B cell (primary cell): ENCODE measurements around the gene TNFRSF1A. TPM values are rescaled to one million over a fixed set of nuclear protein-coding genes. Genes with fewer than 3 reads are reported as not detected.
A peak's percentile ranks its signal among the peaks of the same experiment; 100 is the strongest.

Experiments
- ATAC-seq: fragments of 200-7000 bp; cut with Tn5 transposase; one replicate; pipeline ENCODE4 v1.10.0; 2021; ENCODE audit warnings: low read depth, mild to moderate bottlenecking, moderate number of reproducible peaks, moderate library complexity
- CTCF ChIA-PET: fragments of 350-600 bp; sonication (Branson Sonifier 250); formaldehyde crosslinking; loops from one replicate; lab custom pipeline; 2021; ENCODE audit warnings: antibody characterized with exemption, inconsistent platforms; lab: Charles Lee
- POLR2A ChIA-PET: fragments of 350-600 bp; sonication (Branson Sonifier 250); formaldehyde crosslinking; loops from one replicate; lab custom pipeline; 2021; ENCODE audit warnings: antibody characterized with exemption; lab: Charles Lee
- DNase-seq: peaks from one replicate; pipeline ENCODE4 v3.0.0; 2013
- H2AFZ ChIP-seq: 2 replicates; pipeline ENCODE4 v1.6.1; 2012; ENCODE audit warnings: mild to moderate bottlenecking, low read depth, low read length; ENCODE audit not compliant: insufficient read depth, poor library complexity, severe bottlenecking
- H3K27ac ChIP-seq, 2 donors: 1 replicate in 1 of 2; 2 replicates in 1 of 2; pipeline ENCODE4 v1.5.1; 2012 to 2013; ENCODE audit warnings: low read length in 2 of 2, mild to moderate bottlenecking in 2 of 2, moderate library complexity in 1 of 2
- H3K27me3 ChIP-seq, 4 experiments: fragments of 200-600 bp in 1 of 4; sonication (generic) in 1 of 4; replicated peaks in 1 of 4; 1 replicate in 2 of 4; 2 replicates in 2 of 4; pipeline versions ENCODE4 v1.6.1 to v1.7.0; 2013 to 2016; ENCODE audit warnings: low read length in 3 of 4, mild to moderate bottlenecking in 2 of 4, mixed read lengths in 1 of 4, moderate library complexity in 1 of 4; ENCODE audit not compliant: insufficient read depth in 4 of 4, control insufficient read depth in 3 of 4; ENCODE audit errors: control extremely low read depth in 1 of 4
- H3K36me3 ChIP-seq, 2 experiments: replicated peaks in 1 of 2; 1 replicate in 1 of 2; 2 replicates in 1 of 2; pipeline versions ENCODE4 v1.6.1 to v1.7.1; 2013; ENCODE audit warnings: low read length in 1 of 2; ENCODE audit not compliant: insufficient read depth in 2 of 2, control insufficient read depth in 1 of 2; ENCODE audit errors: control extremely low read depth in 1 of 2, extremely low read depth in 1 of 2
- H3K4me1 ChIP-seq, 2 donors: fragments of 200-600 bp in 1 of 2; sonication (generic) in 1 of 2; 1 replicate in 1 of 2; 2 replicates in 1 of 2; pipeline versions ENCODE4 v1.5.1 to v1.6.1; 2013 to 2017; ENCODE audit warnings: low read length in 2 of 2; ENCODE audit not compliant: control insufficient read depth in 2 of 2, insufficient read depth in 2 of 2
- H3K4me2 ChIP-seq: replicated peaks from 2 replicates; pipeline ENCODE3; 2012; ENCODE audit warnings: mild to moderate bottlenecking, low read depth, low read length; ENCODE audit not compliant: poor library complexity, severe bottlenecking
- H3K4me3 ChIP-seq, 5 experiments: fragments of 200-600 bp in 1 of 5; sonication (generic) in 1 of 5; 1 replicate in 3 of 5; 2 replicates in 2 of 5; pipeline versions ENCODE4 v1.5.1 to v1.7.0; 2011 to 2016; ENCODE audit warnings: low read length in 4 of 5, mild to moderate bottlenecking in 4 of 5, low read depth in 2 of 5, control low read depth in 1 of 5, moderate library complexity in 1 of 5; ENCODE audit not compliant: insufficient read depth in 1 of 5; ENCODE audit errors: control extremely low read depth in 1 of 5, extremely low read depth in 1 of 5
- H3K79me2 ChIP-seq: fragments of 200-600 bp; sonication (generic); one replicate; pipeline ENCODE4 v1.6.0; 2016; ENCODE audit warnings: low read length; ENCODE audit not compliant: control insufficient read depth, insufficient read depth
- H3K9ac ChIP-seq: fragments of 200-600 bp; sonication (generic); 2 replicates; pipeline ENCODE4 v1.6.1; 2017; ENCODE audit warnings: mild to moderate bottlenecking, low read length, moderate library complexity
- H3K9me3 ChIP-seq, 3 donors: one replicate each; pipeline versions ENCODE4 v1.6.1 to v1.7.1; 2013; ENCODE audit warnings: low read length in 2 of 3; ENCODE audit not compliant: control insufficient read depth in 2 of 3, insufficient read depth in 1 of 3; ENCODE audit errors: control extremely low read depth in 1 of 3
- H4K20me1 ChIP-seq: 2 replicates; pipeline ENCODE4 v1.6.0; 2012; ENCODE audit warnings: mild to moderate bottlenecking, low read length; ENCODE audit not compliant: insufficient read depth, control insufficient read depth, poor library complexity, severe bottlenecking
- H3K27ac Mint-ChIP-seq: one replicate; pipeline ENCODE4 v1.8.0; 2021; ENCODE audit warnings: mixed read lengths
- H3K27me3 Mint-ChIP-seq: one replicate; pipeline ENCODE4 v1.8.0; 2021; ENCODE audit warnings: mixed read lengths
- H3K4me1 Mint-ChIP-seq: one replicate; pipeline ENCODE4 v1.8.0; 2021; ENCODE audit warnings: mixed read lengths
- H3K4me3 Mint-ChIP-seq: one replicate; pipeline ENCODE4 v1.8.0; 2021; ENCODE audit warnings: mixed read lengths
- H3K9me3 Mint-ChIP-seq: one replicate; pipeline ENCODE4 v1.8.0; 2022; ENCODE audit warnings: mixed read lengths; ENCODE audit not compliant: insufficient read depth
- CTCF ChIP-seq: fragments of 200-600 bp; IDR thresholded peaks from one replicate; pipeline ENCODE4 v1.8.0; 2022; ENCODE audit warnings: antibody characterized with exemption, mild to moderate bottlenecking
- EZH2 ChIP-seq: IDR thresholded peaks from 2 replicates; pipeline ENCODE4 v1.6.1; 2012; ENCODE audit warnings: borderline replicate concordance, low read depth, mild to moderate bottlenecking, moderate library complexity, low read length; ENCODE audit not compliant: insufficient read depth, poor library complexity, severe bottlenecking
- WGBS: methylation state at CpG from one replicate; pipeline ENCODE4 v1.1.5; 2013; ENCODE audit warnings: missing lambda C conversion rate; ENCODE audit not compliant: insufficient coverage; 5-methylcytosine and 5-hydroxymethylcytosine counted together
- intact Hi-C: fragments of 100-400 bp; cut with micrococcal nuclease; formaldehyde crosslinking; loops from one replicate; pipeline ENCODE4 v1.10.0; 2022
- polyA plus RNA-seq: library from polyadenylated mRNA; depleted of rRNA; stranded (reverse); fragments of >200 nt; gene quantifications from 2 replicates; pipeline ENCODE4 v1.2.3, GENCODE V29; 2012
- total RNA-seq, 2 donors: library from RNA; stranded (reverse); fragments of 120-200 nt in 1 of 2; gene quantifications; 1 replicate in 1 of 2; 2 replicates in 1 of 2; pipeline versions ENCODE4 v1.2.3 to v1.2.4, GENCODE V29; 2013 to 2022

The TNFRSF1A gene
- total and polyA plus RNA-seq, 2 donors (not counting 1 experiment from before 2014, with no cell fraction given) = 0.59 to 1.6 TPM

- Histone ChIP-seq H3K4me3 (peak overlapping the region in 1 of 5 experiments; percentile 40), H3K36me3 (no peaks in the 10 kb centered on the region)
- no peak for TF ChIP-seq CTCF
- TF ChIP-seq EZH2 = no peak
These were observed 6.9 kb downstream of the TNFRSF1A start for GRCh38 chr12:6334940-6335450.

GRCh38 chr12:6334359-6334758 lies 7.5 kb downstream of the TNFRSF1A start:
- CTCF ChIA-PET = interaction anchor here (1.0 kb wide), 1 partner anchor 71 kb away, joined by 3 read pairs; no protein-coding TSS in a partner anchor
- no peak overlapping the region for H3K4me3 Mint-ChIP-seq
- H3K9me3 Mint-ChIP-seq = no peaks in the 10 kb centered on the region
- no peak overlapping the region for H3K4me2 ChIP-seq
- no peak for TF ChIP-seq EZH2
- H2AFZ ChIP-seq = no peak overlapping the region
- H3K9ac ChIP-seq = no peak overlapping the region
- peaks cover 23% of the 10 kb centered on the region for H4K20me1 ChIP-seq
- H3K4me1 ChIP-seq = peaks cover 54 to 57% of the 10 kb centered on the region in 2 donors
- no peak for DNase-seq
- H3K27me3 ChIP-seq = peaks cover 0 to 84% (median 49%) of the 10 kb centered on the region in 4 experiments
- no peaks in the 10 kb centered on the region for H3K79me2 ChIP-seq
- 100% methylated on average over 1 of the region's 5 CpGs for WGBS
- intact Hi-C loops = loop anchor here (10.0 kb wide), 1 partner anchor 130 kb away; no protein-coding TSS in a partner anchor
- H3K4me1 Mint-ChIP-seq = peaks cover 23% of the 10 kb centered on the region
- H3K36me3 ChIP-seq = no peaks in the 10 kb centered on the region
- H3K27ac ChIP-seq = no peak overlapping the region
- POLR2A ChIA-PET = no interaction called here
- no peak overlapping the region for H3K27ac Mint-ChIP-seq
- ATAC-seq = no peak
- peaks cover 0 to 29% (median 0%) of the 10 kb centered on the region in 3 donors for H3K9me3 ChIP-seq
- H3K4me3 ChIP-seq = no peak overlapping the region
- H3K27me3 Mint-ChIP-seq = peaks cover 61% of the 10 kb centered on the region

More at GRCh38 chr12:6334940-6335450, 6.9 kb downstream of the TNFRSF1A start:
- Mint-ChIP-seq H3K9me3 (no peaks in the 10 kb centered on the region), H3K4me1 (peaks cover 18% of the 10 kb centered on the region), H3K27ac (no peak overlapping the region), H3K4me3 (no peak overlapping the region), H3K27me3 (peaks cover 60% of the 10 kb centered on the region)
- H3K4me2 ChIP-seq = peak overlapping the region; percentile 70
- H3K4me1 ChIP-seq = peaks cover 53 to 54% of the 10 kb centered on the region in 2 donors
- no peak overlapping the region for H2AFZ ChIP-seq
- ChIA-PET CTCF (interaction anchor here (0.6 to 1.6 kb wide), 5 partner anchors 15 to 350 kb away, joined by 3 to 4 read pairs (median 3); no protein-coding TSS in a partner anchor), POLR2A (interaction anchor here (0.6 kb wide), 1 partner anchor 222 kb away, joined by 3 read pairs; no protein-coding TSS in a partner anchor)
- peaks cover 18% of the 10 kb centered on the region for H4K20me1 ChIP-seq
- H3K27ac ChIP-seq = no peak overlapping the region
- peaks cover 0 to 24% (median 0%) of the 10 kb centered on the region in 3 donors for H3K9me3 ChIP-seq
- ATAC-seq (no peak), DNase-seq (no peak)
- H3K9ac ChIP-seq = no peak overlapping the region
- intact Hi-C loops = loop anchor here (5.0 to 10.0 kb wide), 2 partner anchors 33 to 130 kb away; no protein-coding TSS in a partner anchor
- H3K79me2 ChIP-seq = no peaks in the 10 kb centered on the region
- H3K27me3 ChIP-seq = peaks cover 0 to 90% (median 56%) of the 10 kb centered on the region in 4 experiments
- WGBS = 79% methylated on average over 4 of the region's 13 CpGs
